Measurements from ENCODE around the gene KDM6B.

DNA sequence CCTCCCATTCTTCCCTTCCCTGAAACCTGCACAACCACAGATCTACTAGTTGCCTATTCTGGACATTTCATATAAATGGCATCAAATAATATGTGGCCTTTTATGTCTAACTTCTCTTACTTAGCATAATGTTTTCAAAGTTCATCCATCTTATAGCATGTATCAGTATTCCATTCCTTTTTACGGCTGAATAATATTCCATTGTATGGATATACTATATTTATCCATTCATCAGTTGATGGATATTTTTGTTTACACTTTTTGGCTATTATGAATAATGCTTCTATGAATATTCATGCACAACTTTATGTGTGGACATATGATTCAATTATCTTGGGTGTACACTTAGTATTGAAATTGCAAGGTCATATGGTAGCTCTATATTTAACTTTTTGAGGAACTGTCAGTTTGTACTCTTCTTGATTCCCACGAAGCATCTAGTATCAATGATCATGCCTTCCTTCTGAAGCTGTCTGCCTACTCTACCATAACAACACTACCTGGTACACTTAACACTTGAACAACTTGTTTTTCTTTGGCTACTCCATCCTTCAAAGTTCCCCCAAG, 41.9 kb downstream of the KDM6B start:
- TF ChIP-seq ZNF586 (CRISPR knock-in tag; conservative IDR thresholded peaks at IDR 0.05) (no peak), ZKSCAN1 (IDR thresholded peaks at IDR 0.05; ENCODE audit: low read depth, low read length) (no peak), PURB (CRISPR knock-in tag; IDR thresholded peaks at IDR 0.05; ENCODE audit: low read depth) (no peak), ETV6 (IDR thresholded peaks at IDR 0.05; ENCODE audit: borderline replicate concordance in 1 of 2, low read depth in 2 of 2, low read length in 1 of 2) (no peak), ETV6 (CRISPR knock-in tag; IDR thresholded peaks at IDR 0.05; ENCODE audit: borderline replicate concordance) (no peak), IFI16 (CRISPR knock-in tag; IDR thresholded peaks at IDR 0.05) (no peak), EZH2 (IDR thresholded peaks at IDR 0.05; ENCODE audit: borderline replicate concordance, low read depth, low read length) (no peak), POLR2A (conservative IDR thresholded peaks at IDR 0.05) (no peak), KLF6 (CRISPR knock-in tag; IDR thresholded peaks at IDR 0.05; ENCODE audit: borderline replicate concordance) (no peak), COPS2 (conservative IDR thresholded peaks at IDR 0.05) (no peak), TAF9B (IDR thresholded peaks at IDR 0.05; ENCODE audit: partially characterized antibody) (no peak)

Data from K562 (cell line).